ENCODE measurements around the gene GRID1.

- TF ChIP-seq CTCF (IDR thresholded peaks at IDR 0.05) (no peak), POLR2A (IDR thresholded peaks at IDR 0.05) (no peak)
These were observed 243.3 kb downstream of the GRID1 start for GRCh38 chr10:86123304-86123703.
